HFFc6 (cell line): ENCODE data around the gene RNPS1. TPM values are rescaled to one million over a fixed set of nuclear protein-coding genes. Genes with fewer than 3 reads are reported as not detected.

Experiments used
- DNase-seq: peaks from one replicate; pipeline ENCODE4 v3.0.0-alpha.2; 2018
- H3K27ac Mint-ChIP-seq: 2 replicates; pipeline ENCODE4 v1.8.0; 2020; ENCODE audit warnings: mild to moderate bottlenecking, mixed read lengths
- H3K27me3 Mint-ChIP-seq: 2 replicates; pipeline ENCODE4 v1.8.0; 2021; ENCODE audit warnings: mild to moderate bottlenecking, moderate library complexity, mixed read lengths; ENCODE audit not compliant: insufficient read depth
- H3K36me3 Mint-ChIP-seq: 2 replicates; pipeline ENCODE4 v1.8.0; 2021; ENCODE audit warnings: low read depth, mixed read lengths
- H3K4me1 Mint-ChIP-seq: 2 replicates; pipeline ENCODE4 v1.8.0; 2020; ENCODE audit warnings: low read depth, mixed read lengths
- H3K4me3 Mint-ChIP-seq: 2 replicates; pipeline ENCODE4 v1.8.0; 2020; ENCODE audit warnings: mild to moderate bottlenecking, moderate library complexity, mixed read lengths
- H3K9me3 Mint-ChIP-seq: 2 replicates; pipeline ENCODE4 v1.8.0; 2020; ENCODE audit warnings: mild to moderate bottlenecking, mixed read lengths
- CTCF ChIP-seq: fragments of 200-600 bp; sonication (generic); IDR thresholded peaks from 2 replicates; pipeline ENCODE4 v1.5.0; 2021; ENCODE audit warnings: antibody characterized with exemption, mild to moderate bottlenecking
- total RNA-seq, 6 experiments: library from RNA; stranded (reverse); fragmentation: NEBNext Ultra II Directional; extraction: Animal tissue kit (Norgen Biotek cat#: 25700); gene quantifications; 2 replicates in 1 of 6; 3 replicates in 5 of 6; pipeline ENCODE4 v1.2.3, GENCODE V29; 2021

RNPS1 gene
- total RNA-seq, 6 experiments from 2014 or later, result 127 to 163 (median 140) TPM

GRCh38 chr16:2237493-2238149 is 30.3 kb downstream of the RNPS1 start:
- Mint-ChIP-seq H3K4me1 (no peaks in the 10 kb centered on the region), H3K9me3 (no peaks in the 10 kb centered on the region), H3K36me3 (peaks cover 9% of the 10 kb centered on the region), H3K4me3 (no peak overlapping the region), H3K27me3 (no peaks in the 10 kb centered on the region; the same call in 1 of the 2 replicates), H3K27ac (no peak overlapping the region)
- no peak for TF ChIP-seq CTCF
- no peak for DNase-seq

GRCh38 chr16:2237102-2237482 is 30.8 kb downstream of the RNPS1 start:
- Mint-ChIP-seq H3K9me3 (no peaks in the 10 kb centered on the region), H3K4me1 (no peaks in the 10 kb centered on the region), H3K27ac (no peak overlapping the region), H3K36me3 (peaks cover 4% of the 10 kb centered on the region; the same call in 1 of the 2 replicates), H3K4me3 (no peak overlapping the region), H3K27me3 (no peaks in the 10 kb centered on the region; the same call in 1 of the 2 replicates)
- no peak for TF ChIP-seq CTCF
- no peak for DNase-seq

- H3K9me3 Mint-ChIP-seq, result no peaks in the 10 kb centered on the region
- H3K27me3 Mint-ChIP-seq, result no peaks in the 10 kb centered on the region; the same call in none of the 2 replicates
- no peak within 1 kb of the TSS for H3K27ac Mint-ChIP-seq
- peaks cover 4% of the 10 kb centered on the region; the same call in 1 of the 2 replicates for H3K36me3 Mint-ChIP-seq
- H3K4me1 Mint-ChIP-seq, result no peaks in the 10 kb centered on the region
- no peak for TF ChIP-seq CTCF
- DNase-seq, result no peak
- H3K4me3 Mint-ChIP-seq, result no peak within 1 kb of the TSS
These were observed 31.4 kb downstream of the RNPS1 start, which contains the start of gene DNASE1L2 for GRCh38 chr16:2236337-2237101. DNASE1L2 (plus strand) TSS chr16:2236444; CDS start chr16:2236817, 373 bp downstream.

- no peak overlapping the region for H3K4me3 Mint-ChIP-seq
- H3K36me3 Mint-ChIP-seq, result peaks cover 4% of the 10 kb centered on the region; the same call in 1 of the 2 replicates
These were observed 32.1 kb downstream of the RNPS1 start for GRCh38 chr16:2235695-2236336.

More at GRCh38 chr16:2235695-2236336, 32.1 kb downstream of the RNPS1 start:
- no peak for TF ChIP-seq CTCF
- H3K27me3 Mint-ChIP-seq, result no peaks in the 10 kb centered on the region; the same call in none of the 2 replicates
- H3K27ac Mint-ChIP-seq, result no peak overlapping the region
- DNase-seq, result no peak
- no peaks in the 10 kb centered on the region for H3K9me3 Mint-ChIP-seq
- no peaks in the 10 kb centered on the region for H3K4me1 Mint-ChIP-seq
